ENCODE data around the gene NUP210.

NUP210 gene

DNA sequence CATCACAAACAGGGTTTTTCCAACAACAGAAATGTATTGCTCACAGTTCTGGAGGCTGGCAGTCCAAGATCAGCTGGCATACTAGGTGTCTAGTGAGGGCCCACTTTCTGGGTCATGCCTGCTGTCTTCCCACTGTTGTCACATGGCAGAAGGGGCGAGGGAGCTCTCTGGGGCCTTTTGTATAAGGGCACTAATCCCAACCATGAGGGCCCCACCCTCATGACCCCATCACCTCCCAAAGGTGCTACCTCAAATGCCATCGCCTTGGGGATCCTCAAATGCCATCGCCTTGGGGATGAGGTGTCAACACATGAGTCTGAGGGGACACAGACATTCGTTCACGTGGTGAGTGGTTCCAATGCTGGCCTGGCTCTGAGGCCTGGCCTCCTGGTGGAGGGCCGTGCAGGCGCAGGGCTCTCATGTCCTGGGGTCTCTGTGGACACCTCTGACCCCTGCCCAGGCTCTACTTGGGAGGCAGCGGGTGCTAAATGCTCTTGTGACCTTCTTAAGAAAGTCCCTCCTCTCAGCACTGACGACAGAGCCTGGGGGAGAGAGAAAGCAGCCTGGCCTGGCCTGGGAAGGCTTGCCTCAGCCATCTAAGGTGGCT, 16.8 kb downstream of the NUP210 start:
- TF ChIP-seq, protein P1, sequence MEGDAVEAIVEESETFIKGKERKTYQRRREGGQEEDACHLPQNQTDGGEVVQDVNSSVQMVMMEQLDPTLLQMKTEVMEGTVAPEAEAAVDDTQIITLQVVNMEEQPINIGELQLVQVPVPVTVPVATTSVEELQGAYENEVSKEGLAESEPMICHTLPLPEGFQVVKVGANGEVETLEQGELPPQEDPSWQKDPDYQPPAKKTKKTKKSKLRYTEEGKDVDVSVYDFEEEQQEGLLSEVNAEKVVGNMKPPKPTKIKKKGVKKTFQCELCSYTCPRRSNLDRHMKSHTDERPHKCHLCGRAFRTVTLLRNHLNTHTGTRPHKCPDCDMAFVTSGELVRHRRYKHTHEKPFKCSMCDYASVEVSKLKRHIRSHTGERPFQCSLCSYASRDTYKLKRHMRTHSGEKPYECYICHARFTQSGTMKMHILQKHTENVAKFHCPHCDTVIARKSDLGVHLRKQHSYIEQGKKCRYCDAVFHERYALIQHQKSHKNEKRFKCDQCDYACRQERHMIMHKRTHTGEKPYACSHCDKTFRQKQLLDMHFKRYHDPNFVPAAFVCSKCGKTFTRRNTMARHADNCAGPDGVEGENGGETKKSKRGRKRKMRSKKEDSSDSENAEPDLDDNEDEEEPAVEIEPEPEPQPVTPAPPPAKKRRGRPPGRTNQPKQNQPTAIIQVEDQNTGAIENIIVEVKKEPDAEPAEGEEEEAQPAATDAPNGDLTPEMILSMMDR (conservative IDR thresholded peaks at IDR 0.05), result no peak
- 0 out of 2 replicates have a peak overlapping the region, but pooled peaks have one; percentile 58 for H3K27ac ChIP-seq

DNA sequence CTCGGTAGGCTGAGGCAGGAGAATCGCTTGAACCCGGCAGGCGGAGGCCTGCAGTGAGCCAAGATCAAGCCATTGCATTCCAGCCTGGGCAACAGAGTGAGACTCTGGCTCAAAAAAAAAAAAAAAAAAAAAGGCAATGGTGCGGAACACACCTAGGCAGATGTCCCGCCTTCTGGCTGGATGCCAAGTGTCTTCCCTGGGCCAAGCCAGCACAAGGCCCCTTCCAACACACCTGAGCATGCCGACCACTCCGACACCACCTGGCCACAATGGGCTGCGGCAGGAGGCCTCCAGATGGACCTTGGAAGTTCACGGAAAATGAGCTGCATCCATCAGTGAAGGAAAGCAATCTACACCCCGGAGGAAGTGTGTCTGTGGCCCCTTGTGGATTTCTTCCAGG, 19.0 kb downstream of the NUP210 start:
- H3K27ac ChIP-seq, result peak overlapping the region; percentile 58
- TF ChIP-seq, protein P1 (conservative IDR thresholded peaks at IDR 0.05), result no peak

DNA sequence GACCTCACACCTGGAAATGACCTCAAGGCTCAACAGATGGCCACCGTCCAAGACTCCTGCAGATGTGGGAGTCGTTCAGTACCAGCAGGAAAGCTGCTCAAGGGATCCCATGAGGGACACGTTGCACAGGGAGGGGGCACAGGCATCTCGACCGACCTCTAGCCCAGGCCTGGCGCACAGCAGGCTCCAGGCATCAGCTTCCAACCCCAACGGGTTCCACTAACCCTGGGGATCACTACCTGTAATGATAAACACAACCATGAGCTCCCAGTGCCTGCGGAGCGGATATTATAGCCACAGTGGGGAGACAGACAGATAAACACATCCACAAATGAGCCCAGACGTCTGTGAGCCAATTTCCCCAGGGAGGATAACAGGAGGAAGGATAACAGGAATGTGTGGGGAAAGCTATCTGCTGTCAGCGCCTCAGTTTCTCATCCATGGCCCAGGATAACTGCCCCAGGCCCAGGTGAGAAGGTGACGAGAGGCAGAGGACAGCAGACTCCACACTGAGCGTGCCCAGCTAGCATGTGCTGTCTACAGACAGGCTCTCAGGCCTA, 19.9 kb downstream of the NUP210 start:
- TF ChIP-seq, protein P1 (conservative IDR thresholded peaks at IDR 0.05), result no peak
- peak overlapping the region; percentile 58; the same call in 1 of the 2 replicates for H3K27ac ChIP-seq

DNA sequence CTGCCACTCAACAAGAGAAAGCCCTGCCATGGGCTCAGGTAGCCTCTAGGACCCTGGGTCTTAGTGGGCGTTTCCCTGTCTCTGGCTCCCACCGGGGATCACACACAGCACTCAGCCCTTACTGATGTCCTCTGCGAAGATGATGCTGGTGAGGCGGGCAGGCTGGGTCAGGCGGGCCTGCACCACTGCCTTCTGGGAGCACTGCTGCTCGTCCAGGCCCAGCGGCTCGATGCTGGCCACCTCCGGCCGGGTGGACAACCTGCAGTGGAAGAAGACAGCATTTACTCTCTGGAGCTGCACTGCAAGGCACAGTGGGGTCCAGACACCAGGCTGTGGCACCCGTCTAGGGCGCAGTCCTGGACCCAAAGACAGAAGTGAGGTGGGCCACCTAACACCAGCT, 20.5 kb downstream of the NUP210 start:
- TF ChIP-seq, protein P1 (conservative IDR thresholded peaks at IDR 0.05), result no peak
- H3K27ac ChIP-seq, result no peak overlapping the region

DNA sequence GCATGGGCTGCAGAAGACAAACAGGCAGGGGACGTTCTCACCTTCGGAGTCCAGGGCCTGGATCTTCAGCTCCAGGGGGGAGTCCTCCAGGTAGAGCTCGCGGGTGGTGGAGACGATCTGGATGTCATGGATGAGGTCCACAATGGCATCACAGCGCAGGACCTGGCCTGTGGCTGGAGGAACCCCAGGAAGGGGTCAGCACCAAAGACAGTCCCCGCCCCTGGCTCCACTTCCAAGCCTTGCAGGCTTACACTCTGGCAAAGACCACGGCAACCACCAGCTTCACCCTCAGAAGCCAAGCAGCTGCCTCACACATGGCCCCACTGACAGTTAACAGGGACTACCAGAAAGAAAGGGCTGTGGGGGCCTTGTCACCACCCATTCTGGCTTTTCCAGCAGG, 22.8 kb downstream of the NUP210 start:
- TF ChIP-seq, protein P1 (conservative IDR thresholded peaks at IDR 0.05), result no peak
- no peak overlapping the region for H3K27ac ChIP-seq

DNA sequence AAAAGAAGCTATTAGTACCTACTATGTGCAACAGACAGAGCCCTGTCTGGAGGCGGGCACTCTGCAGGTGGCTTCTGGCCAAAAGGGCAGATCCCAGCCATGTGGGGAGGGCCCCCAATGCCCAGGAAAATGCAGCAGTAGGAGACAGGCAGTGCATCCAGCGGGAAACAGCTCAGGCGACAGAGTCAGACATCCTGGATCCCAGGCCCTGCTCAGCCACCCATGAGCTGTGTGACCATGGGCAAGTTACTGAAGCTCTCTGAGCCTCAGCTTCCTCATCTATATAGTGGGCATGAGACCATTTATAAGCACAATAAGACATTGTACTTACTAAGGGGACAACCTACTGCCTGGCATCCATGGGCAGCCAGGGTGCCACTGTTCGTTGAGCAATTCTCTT, 25.8 kb downstream of the NUP210 start:
- H3K27ac ChIP-seq, result no peak overlapping the region
- TF ChIP-seq, protein P1 (conservative IDR thresholded peaks at IDR 0.05), result no peak

DNA sequence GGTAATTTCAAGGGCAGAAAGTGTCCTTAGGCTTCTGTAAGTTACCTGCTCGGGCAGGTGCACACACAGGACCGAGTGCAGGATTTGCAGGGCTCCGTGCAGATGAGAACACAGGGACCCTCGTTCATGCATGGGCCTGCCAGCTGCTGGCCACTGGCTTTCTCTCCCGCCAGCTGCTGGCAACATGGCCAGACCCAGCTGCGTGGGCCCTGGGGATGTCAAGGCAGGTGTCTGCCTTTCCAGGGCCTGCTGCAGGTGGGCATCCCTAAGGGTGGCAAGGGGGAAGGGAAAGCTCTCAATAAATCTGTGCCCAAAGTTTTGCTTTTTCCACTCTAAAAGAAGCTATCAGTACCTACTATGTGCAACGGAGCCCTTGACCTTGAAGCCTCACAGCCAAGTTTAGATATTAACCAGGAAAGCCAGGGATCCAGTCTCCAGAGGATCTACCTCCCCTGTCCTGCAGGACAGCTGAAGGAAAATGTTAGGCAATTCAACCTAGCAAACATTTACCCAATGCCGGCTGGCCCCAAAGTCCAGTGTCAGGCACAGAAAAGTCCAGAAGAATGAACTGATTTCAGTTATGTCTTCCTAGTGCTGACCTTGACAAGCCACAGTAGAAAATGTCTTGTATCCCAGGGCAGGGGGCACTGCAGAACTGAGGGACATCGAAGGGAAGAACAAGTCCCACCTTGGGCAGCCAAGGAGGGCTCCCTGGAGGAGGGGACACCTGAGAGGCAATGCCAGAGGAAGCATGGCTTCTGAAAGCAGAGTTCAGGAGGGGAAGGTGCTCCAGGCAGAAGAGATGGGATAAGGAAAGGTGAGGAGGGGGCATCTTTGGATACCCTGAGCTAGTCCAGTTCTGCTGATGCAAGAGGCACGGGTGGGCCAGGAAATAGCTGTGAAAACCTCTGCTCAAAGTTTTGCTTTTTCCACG, 26.4 kb downstream of the NUP210 start:
- TF ChIP-seq, protein P1 (conservative IDR thresholded peaks at IDR 0.05), result no peak
- no peak overlapping the region for H3K27ac ChIP-seq

Data from VCaP (cell line).